Measurements from ENCODE around the gene FOXD4L3.
"Not testable (repeated sequence)": the region's sequence is repeated elsewhere in the genome, so short reads cannot be mapped to it uniquely, and the experiment has no call there.

Gene FOXD4L3

GRCh38 chr9:68351689-68352088 lies 49.0 kb downstream of the FOXD4L3 start:
- DNase-seq (ENCODE audit: low read depth): not testable (repeated sequence)

Data from stimulated activated CD8-positive, alpha-beta memory T cell treated with anti-CD3 and anti-CD28 coated beads, Interleukin-15, amount 100 ng/mL, for 24 hours (primary cell).